Panc1 (cell line): ENCODE data around the gene OR9Q2.

ENCODE experiments used
- POLR2AphosphoS5 ChIP-seq: IDR thresholded peaks from 2 replicates; pipeline ENCODE4 v1.6.1; 2012; ENCODE audit warnings: mild to moderate bottlenecking, low read depth, low read length, moderate library complexity
- TF ChIP-seq, protein P1 (sequence below): fragments of 450-650 bp; IDR thresholded peaks from 2 replicates; pipeline ENCODE4 v1.5.1; 2017; ENCODE audit warnings: mild to moderate bottlenecking
- TF ChIP-seq, protein P2 (sequence below), 2 experiments: IDR thresholded peaks; 2 replicates each; pipeline ENCODE4 v1.6.1; 2011 to 2012; ENCODE audit warnings: low read depth in 2 of 2, control low read depth in 1 of 2, low read length in 1 of 2, mild to moderate bottlenecking in 1 of 2, moderate library complexity in 1 of 2; ENCODE audit not compliant: insufficient read depth in 1 of 2

DNA sequence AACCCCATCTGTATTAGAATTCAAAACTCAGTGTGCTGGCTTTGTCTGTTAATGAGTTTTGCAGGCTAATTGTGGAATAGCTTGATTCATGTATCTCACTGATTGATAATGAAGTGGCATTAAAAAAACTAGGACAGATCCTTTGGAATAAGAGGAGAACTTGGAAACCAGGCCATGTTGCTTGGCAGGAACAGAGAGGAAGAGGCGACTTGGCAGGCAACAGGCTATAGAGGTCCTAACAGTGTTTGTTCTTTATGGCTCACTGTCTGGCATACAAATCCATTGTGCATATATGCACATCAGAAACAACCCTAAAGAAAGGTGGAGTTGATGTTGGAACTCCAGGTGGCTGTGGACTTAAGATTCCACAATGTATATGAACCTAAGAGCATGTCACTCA lies 46.1 kb upstream of the OR9Q2 start:
- TF ChIP-seq, protein P1, sequence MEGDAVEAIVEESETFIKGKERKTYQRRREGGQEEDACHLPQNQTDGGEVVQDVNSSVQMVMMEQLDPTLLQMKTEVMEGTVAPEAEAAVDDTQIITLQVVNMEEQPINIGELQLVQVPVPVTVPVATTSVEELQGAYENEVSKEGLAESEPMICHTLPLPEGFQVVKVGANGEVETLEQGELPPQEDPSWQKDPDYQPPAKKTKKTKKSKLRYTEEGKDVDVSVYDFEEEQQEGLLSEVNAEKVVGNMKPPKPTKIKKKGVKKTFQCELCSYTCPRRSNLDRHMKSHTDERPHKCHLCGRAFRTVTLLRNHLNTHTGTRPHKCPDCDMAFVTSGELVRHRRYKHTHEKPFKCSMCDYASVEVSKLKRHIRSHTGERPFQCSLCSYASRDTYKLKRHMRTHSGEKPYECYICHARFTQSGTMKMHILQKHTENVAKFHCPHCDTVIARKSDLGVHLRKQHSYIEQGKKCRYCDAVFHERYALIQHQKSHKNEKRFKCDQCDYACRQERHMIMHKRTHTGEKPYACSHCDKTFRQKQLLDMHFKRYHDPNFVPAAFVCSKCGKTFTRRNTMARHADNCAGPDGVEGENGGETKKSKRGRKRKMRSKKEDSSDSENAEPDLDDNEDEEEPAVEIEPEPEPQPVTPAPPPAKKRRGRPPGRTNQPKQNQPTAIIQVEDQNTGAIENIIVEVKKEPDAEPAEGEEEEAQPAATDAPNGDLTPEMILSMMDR = no peak
- no peak for TF ChIP-seq POLR2AphosphoS5
- TF ChIP-seq, protein P2, sequence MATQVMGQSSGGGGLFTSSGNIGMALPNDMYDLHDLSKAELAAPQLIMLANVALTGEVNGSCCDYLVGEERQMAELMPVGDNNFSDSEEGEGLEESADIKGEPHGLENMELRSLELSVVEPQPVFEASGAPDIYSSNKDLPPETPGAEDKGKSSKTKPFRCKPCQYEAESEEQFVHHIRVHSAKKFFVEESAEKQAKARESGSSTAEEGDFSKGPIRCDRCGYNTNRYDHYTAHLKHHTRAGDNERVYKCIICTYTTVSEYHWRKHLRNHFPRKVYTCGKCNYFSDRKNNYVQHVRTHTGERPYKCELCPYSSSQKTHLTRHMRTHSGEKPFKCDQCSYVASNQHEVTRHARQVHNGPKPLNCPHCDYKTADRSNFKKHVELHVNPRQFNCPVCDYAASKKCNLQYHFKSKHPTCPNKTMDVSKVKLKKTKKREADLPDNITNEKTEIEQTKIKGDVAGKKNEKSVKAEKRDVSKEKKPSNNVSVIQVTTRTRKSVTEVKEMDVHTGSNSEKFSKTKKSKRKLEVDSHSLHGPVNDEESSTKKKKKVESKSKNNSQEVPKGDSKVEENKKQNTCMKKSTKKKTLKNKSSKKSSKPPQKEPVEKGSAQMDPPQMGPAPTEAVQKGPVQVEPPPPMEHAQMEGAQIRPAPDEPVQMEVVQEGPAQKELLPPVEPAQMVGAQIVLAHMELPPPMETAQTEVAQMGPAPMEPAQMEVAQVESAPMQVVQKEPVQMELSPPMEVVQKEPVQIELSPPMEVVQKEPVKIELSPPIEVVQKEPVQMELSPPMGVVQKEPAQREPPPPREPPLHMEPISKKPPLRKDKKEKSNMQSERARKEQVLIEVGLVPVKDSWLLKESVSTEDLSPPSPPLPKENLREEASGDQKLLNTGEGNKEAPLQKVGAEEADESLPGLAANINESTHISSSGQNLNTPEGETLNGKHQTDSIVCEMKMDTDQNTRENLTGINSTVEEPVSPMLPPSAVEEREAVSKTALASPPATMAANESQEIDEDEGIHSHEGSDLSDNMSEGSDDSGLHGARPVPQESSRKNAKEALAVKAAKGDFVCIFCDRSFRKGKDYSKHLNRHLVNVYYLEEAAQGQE (IDR thresholded peaks at IDR 0.05; ENCODE audit: insufficient read depth in 1 of 2, low read depth in 2 of 2, low read length in 1 of 2) = no peak
